HG03280 (cell line): ENCODE results near the gene SPATA6.
"Not testable (repeated sequence)": the region's sequence is repeated elsewhere in the genome, so short reads cannot be mapped to it uniquely, and the experiment has no call there.

Source experiments
- ATAC-seq: cut with Tn5 transposase; IDR thresholded peaks from one replicate; pipeline ENCODE4 v1.9.1; 2021; ENCODE audit warnings: mild to moderate bottlenecking, moderate library complexity; ENCODE audit not compliant: unreplicated experiment

Gene SPATA6

GRCh38 chr1:48471691-48472576, at the start of gene SPATA6:
SPATA6 (minus strand) TSS chr1:48472204; CDS start chr1:48472008, 196 bp downstream.
- peak; percentile 99 for ATAC-seq

- ATAC-seq = not testable (repeated sequence)
These were observed 47.9 kb upstream of the SPATA6 start for GRCh38 chr1:48519896-48520295.

GRCh38 chr1:48506870-48507269, 34.9 kb upstream of the SPATA6 start:
- no peak for ATAC-seq

GRCh38 chr1:48500541-48501450, 28.8 kb upstream of the SPATA6 start:
- ATAC-seq = no peak

- no peak for ATAC-seq
These were observed 27.3 kb upstream of the SPATA6 start for GRCh38 chr1:48499211-48499735.

GRCh38 chr1:48498096-48498791, 26.2 kb upstream of the SPATA6 start:
- ATAC-seq = peak; percentile 83

GRCh38 chr1:48495911-48496310, 23.9 kb upstream of the SPATA6 start:
- ATAC-seq = no peak

- ATAC-seq = no peak
These were observed 23.2 kb upstream of the SPATA6 start for GRCh38 chr1:48495166-48495565.

- ATAC-seq = no peak
These were observed 22.2 kb upstream of the SPATA6 start for GRCh38 chr1:48493970-48494769.

- ATAC-seq = no peak
These were observed 21.0 kb upstream of the SPATA6 start for GRCh38 chr1:48493041-48493440.

- ATAC-seq = no peak
These were observed 20.4 kb upstream of the SPATA6 start for GRCh38 chr1:48492392-48492791.

- no peak for ATAC-seq
These were observed 16.7 kb upstream of the SPATA6 start for GRCh38 chr1:48488721-48489120.

- ATAC-seq = no peak
These were observed 8.5 kb upstream of the SPATA6 start for GRCh38 chr1:48480504-48480903.

- not testable (repeated sequence) for ATAC-seq
These were observed 8.0 kb upstream of the SPATA6 start for GRCh38 chr1:48480023-48480422.

GRCh38 chr1:48472638-48473037, 634 bp upstream of the SPATA6 start:
- ATAC-seq = no peak

- ATAC-seq = no peak
These were observed 884 bp downstream of the SPATA6 start for GRCh38 chr1:48470950-48471690.

GRCh38 chr1:48470481-48470855, 1.5 kb downstream of the SPATA6 start:
- no peak for ATAC-seq

- ATAC-seq = no peak
These were observed 2.2 kb downstream of the SPATA6 start for GRCh38 chr1:48469616-48470480.
